HEK293 (cell line): ENCODE data around the gene MID2.
A peak's percentile ranks its signal among the peaks of the same experiment; 100 is the strongest.

Experiments
- CTCF ChIA-PET: fragments of 350-600 bp; formaldehyde crosslinking; extraction: SDS; loops from one replicate; lab custom pipeline; 2021; ENCODE audit warnings: antibody characterized with exemption; lab: Yijun Ruan, JAX
- POLR2A ChIA-PET: fragments of 300-600 bp; formaldehyde crosslinking; extraction: SDS; loops from one replicate; lab custom pipeline; 2020; ENCODE audit warnings: antibody characterized with exemption, inconsistent platforms; lab: Yijun Ruan, JAX
- H3K27ac ChIP-seq: fragments of 200-500 bp; sonication (Bioruptor generic); 2 replicates; pipeline ENCODE4 v1.5.1; 2014; ENCODE audit warnings: low read depth, low read length, control low read depth, inconsistent platforms; ENCODE audit errors: extremely low read depth
- H3K36me3 ChIP-seq, 2 experiments: fragments of 200-500 bp in 1 of 2; sonication (Bioruptor generic) in 1 of 2; 1 replicate in 1 of 2; 2 replicates in 1 of 2; pipeline ENCODE4 v1.5.1; 2014 to 2017; ENCODE audit warnings: inconsistent platforms in 2 of 2, low read length in 2 of 2; ENCODE audit not compliant: control insufficient read depth in 2 of 2, insufficient read depth in 1 of 2
- H3K4me1 ChIP-seq: fragments of 200-500 bp; sonication (Bioruptor generic); 2 replicates; pipeline ENCODE4 v1.5.1; 2014; ENCODE audit warnings: mild to moderate bottlenecking, low read length, inconsistent platforms; ENCODE audit not compliant: control insufficient read depth, insufficient read depth
- H3K4me3 ChIP-seq: 2 replicates; pipeline ENCODE4 v1.5.1; 2011; ENCODE audit warnings: low read depth, mild to moderate bottlenecking, control low read depth, low read length, moderate library complexity
- H3K9me3 ChIP-seq: fragments of 200-500 bp; sonication (Bioruptor generic); 2 replicates; pipeline ENCODE4 v1.5.1; 2014; ENCODE audit warnings: low read depth, low read length, inconsistent platforms; ENCODE audit not compliant: control insufficient read depth, insufficient read depth
- AEBP2 ChIP-seq: fragments of 450-650 bp; formaldehyde crosslinking; IDR thresholded peaks from 2 replicates; pipeline ENCODE4 v1.5.1; 2016; ENCODE audit warnings: missing biosample characterization, missing genetic modification characterization, borderline replicate concordance
- MZF1 ChIP-seq: fragments of 450-650 bp; formaldehyde crosslinking; IDR thresholded peaks from 2 replicates; pipeline ENCODE4 v1.5.1; 2017; ENCODE audit warnings: missing biosample characterization, missing genetic modification characterization, borderline replicate concordance
- OSR2 ChIP-seq: fragments of 450-650 bp; formaldehyde crosslinking; IDR thresholded peaks from 2 replicates; pipeline ENCODE4 v1.5.1; 2016; ENCODE audit warnings: missing biosample characterization, missing genetic modification characterization
- ZBTB11 ChIP-seq: fragments of 450-650 bp; formaldehyde crosslinking; conservative IDR thresholded peaks from 2 replicates; pipeline ENCODE4 v1.5.1; 2016; ENCODE audit warnings: low read depth, missing biosample characterization, missing genetic modification characterization
- ZNF112 ChIP-seq: fragments of 450-650 bp; formaldehyde crosslinking; IDR thresholded peaks from 2 replicates; pipeline ENCODE4 v1.5.0; 2017; ENCODE audit warnings: missing biosample characterization, missing genetic modification characterization
- ZNF133 ChIP-seq: fragments of 450-650 bp; formaldehyde crosslinking; IDR thresholded peaks from 2 replicates; pipeline ENCODE4 v1.5.1; 2016; ENCODE audit warnings: missing biosample characterization, missing genetic modification characterization
- ZNF140 ChIP-seq: fragments of 450-650 bp; formaldehyde crosslinking; IDR thresholded peaks from 2 replicates; pipeline ENCODE4 v1.5.1; 2016; ENCODE audit warnings: missing biosample characterization, missing genetic modification characterization
- ZNF239 ChIP-seq: fragments of 450-650 bp; formaldehyde crosslinking; IDR thresholded peaks from 2 replicates; pipeline ENCODE4 v1.5.1; 2016; ENCODE audit warnings: missing biosample characterization, missing genetic modification characterization
- ZNF324 ChIP-seq: fragments of 450-650 bp; formaldehyde crosslinking; IDR thresholded peaks from 2 replicates; pipeline ENCODE4 v1.5.1; 2016; ENCODE audit warnings: missing biosample characterization, missing genetic modification characterization
- ZNF362 ChIP-seq: fragments of 450-650 bp; formaldehyde crosslinking; IDR thresholded peaks from 2 replicates; pipeline ENCODE4 v1.5.1; 2016; ENCODE audit warnings: missing biosample characterization, missing genetic modification characterization
- ZNF366 ChIP-seq: fragments of 450-650 bp; formaldehyde crosslinking; conservative IDR thresholded peaks from 2 replicates; pipeline ENCODE4 v1.5.1; 2016; ENCODE audit warnings: missing biosample characterization, missing genetic modification characterization
- ZNF473 ChIP-seq: fragments of 450-650 bp; formaldehyde crosslinking; IDR thresholded peaks from 2 replicates; pipeline ENCODE4 v1.5.1; 2017; ENCODE audit warnings: missing biosample characterization, missing genetic modification characterization
- ZNF518A ChIP-seq: fragments of 450-650 bp; formaldehyde crosslinking; conservative IDR thresholded peaks from 2 replicates; pipeline ENCODE4 v1.5.1; 2016; ENCODE audit warnings: low read depth, missing biosample characterization, missing genetic modification characterization
- ZNF660 ChIP-seq: fragments of 450-650 bp; IDR thresholded peaks from 2 replicates; pipeline ENCODE4 v1.5.1; 2018; ENCODE audit warnings: missing biosample characterization, mild to moderate bottlenecking, missing genetic modification characterization
- ZNF707 ChIP-seq: fragments of 450-650 bp; formaldehyde crosslinking; IDR thresholded peaks from 2 replicates; pipeline ENCODE4 v1.5.1; 2016; ENCODE audit warnings: missing biosample characterization, missing genetic modification characterization
- ZSCAN4 ChIP-seq: fragments of 450-650 bp; formaldehyde crosslinking; IDR thresholded peaks from 2 replicates; pipeline ENCODE4 v1.5.1; 2017; ENCODE audit warnings: missing biosample characterization, missing genetic modification characterization

The MID2 gene

GRCh38 chrX:107849747-107850421 is 24.2 kb downstream of the MID2 start:
- no peak overlapping the region for H3K27ac ChIP-seq

More at GRCh38 chrX:107849747-107850421, 24.2 kb downstream of the MID2 start:
- Histone ChIP-seq H3K36me3 (peaks cover 3 to 7% of the 10 kb centered on the region in 2 experiments; a peak in 2 of 3 replicates), H3K4me3 (no peak overlapping the region), H3K4me1 (no peaks in the 10 kb centered on the region), H3K9me3 (no peaks in the 10 kb centered on the region)
- peak; percentile 2; the same call in 1 of the 2 replicates for TF ChIP-seq ZNF140
- no peak for TF ChIP-seq ZNF112 (tag by site-specific recombination)
- TF ChIP-seq ZNF518A (tag by site-specific recombination): no peak
- TF ChIP-seq ZNF362 (tag by site-specific recombination): no peak
- TF ChIP-seq ZNF239 (tag by site-specific recombination): no peak
- no peak for TF ChIP-seq ZNF660 (tag by site-specific recombination)
- TF ChIP-seq ZNF366 (tag by site-specific recombination): no peak
- no peak for TF ChIP-seq ZNF707
- no peak for TF ChIP-seq ZNF324
- no peak for TF ChIP-seq ZBTB11 (tag by site-specific recombination)
- peak; percentile 49; the same call in 1 of the 2 replicates for TF ChIP-seq ZSCAN4
- no peak for TF ChIP-seq OSR2 (tag by site-specific recombination)
- TF ChIP-seq AEBP2: 0 out of 2 replicates have a peak, but pooled peaks have one; percentile 53
- no peak for TF ChIP-seq ZNF473 (tag by site-specific recombination)
- TF ChIP-seq MZF1 (tag by site-specific recombination): no peak
- no peak for TF ChIP-seq ZNF133
- ChIA-PET CTCF (interaction anchor here (0.6 to 1.1 kb wide), 7 partner anchors 9 to 88 kb away, joined by 3 to 4 read pairs (median 3); no protein-coding TSS in a partner anchor), POLR2A (no interaction called here)
